Gastrocnemius medialis (tissue), 4 donors: ENCODE results near the gene OAT. TPM values are rescaled to one million over a fixed set of nuclear protein-coding genes. Genes with fewer than 3 reads are reported as not detected.

Experiments used
- ATAC-seq, 2 donors: fragments of 150-250 bp; one replicate each; pipeline ENCODE4 v1.9.1; 2016
- DNase-seq, 2 donors: peaks; one replicate each; pipeline ENCODE4 v3.0.0-alpha.2; 2019
- H3K27ac ChIP-seq, 4 donors: fragments of 200-600 bp; sonication (generic); 1 replicate in 1 of 4; 2 replicates in 3 of 4; pipeline ENCODE4 v1.5.1; 2016 to 2018; ENCODE audit warnings: mild to moderate bottlenecking in 2 of 4, moderate library complexity in 1 of 4
- H3K27me3 ChIP-seq, 3 donors: fragments of 200-600 bp; sonication (generic) in 2 of 3; 1 replicate in 1 of 3; 2 replicates in 2 of 3; pipeline versions ENCODE4 v1.5.1 to v1.6.0; 2016 to 2019; ENCODE audit warnings: mild to moderate bottlenecking in 1 of 3, moderate library complexity in 1 of 3
- H3K36me3 ChIP-seq, 2 donors: fragments of 200-600 bp; sonication (generic) in 1 of 2; one replicate each; pipeline ENCODE4 v1.5.1; 2017 to 2018
- H3K4me1 ChIP-seq, 2 donors: fragments of 200-600 bp; sonication (generic) in 1 of 2; one replicate each; pipeline ENCODE4 v1.5.1; 2016 to 2017; ENCODE audit warnings: mild to moderate bottlenecking in 2 of 2
- H3K4me3 ChIP-seq, 4 donors: fragments of 200-600 bp; sonication (generic) in 3 of 4; 1 replicate in 1 of 4; 2 replicates in 3 of 4; pipeline ENCODE4 v1.5.1; 2016 to 2019; ENCODE audit warnings: mild to moderate bottlenecking in 2 of 4
- H3K9me3 ChIP-seq, 3 donors: fragments of 200-600 bp; sonication (generic) in 2 of 3; 1 replicate in 1 of 3; 2 replicates in 2 of 3; pipeline ENCODE4 v1.5.1; 2016 to 2019
- CTCF ChIP-seq, 5 experiments: fragments of 450-650 bp in 3 of 5; fragments of 200-600 bp in 2 of 5; sonication (generic) in 2 of 5; IDR thresholded peaks in 4 of 5; conservative IDR thresholded peaks in 1 of 5; 1 replicate in 4 of 5; 2 replicates in 1 of 5; pipeline ENCODE4 v1.5.1; 2016 to 2019; ENCODE audit warnings: antibody characterized with exemption in 5 of 5, mild to moderate bottlenecking in 3 of 5, moderate library complexity in 3 of 5
- POLR2A ChIP-seq, 2 donors: fragments of 450-650 bp; IDR thresholded peaks; one replicate each; pipeline ENCODE4 v1.6.1; 2017; ENCODE audit warnings: antibody characterized with exemption in 2 of 2, mild to moderate bottlenecking in 2 of 2, moderate library complexity in 2 of 2
- in situ Hi-C, 4 donors: fragments of 200-750 bp; cut with MboI; loops; one replicate each; pipeline versions ENCODE4 v1.15.0 to v1.8.0; 2017; ENCODE audit warnings: low sequenced_read_pairs in 4 of 4
- intact Hi-C: fragments of 100-400 bp; cut with DNase I; formaldehyde crosslinking; loops from one replicate; pipeline ENCODE4 v1.15.1; 2023; ENCODE audit warnings: low total_unique reads
- total RNA-seq, 4 donors: library from RNA; depleted of rRNA; stranded (reverse); fragments of >200 nt; gene quantifications; one replicate each; pipeline versions ENCODE4 v1.1.0 to v1.2.3, GENCODE V29; 2016

The OAT gene
- total RNA-seq, 4 donors from 2014 or later, result 20.1 to 97.2 (median 42.6) TPM

GRCh38 chr10:124420254-124420653 is 1.5 kb upstream of the OAT start:
- ATAC-seq, result no peak
- Histone ChIP-seq H3K27me3 (no peaks in the 10 kb centered on the region), H3K27ac (no peak overlapping the region), H3K9me3 (no peaks in the 10 kb centered on the region), H3K36me3 (no peaks in the 10 kb centered on the region), H3K4me3 (no peak overlapping the region), H3K4me1 (peaks cover 21 to 30% of the 10 kb centered on the region in 2 donors)
- intact Hi-C loops (no loop called here), in situ Hi-C loops (no loop called here)
- no peak for DNase-seq
- no peak for TF ChIP-seq POLR2A (IDR thresholded peaks at IDR 0.05)
- TF ChIP-seq CTCF (IDR thresholded peaks at IDR 0.05 in 4 of 5, conservative IDR thresholded peaks at IDR 0.05 in 1 of 5), result no peak

GRCh38 chr10:124419635-124420034 is 912 bp upstream of the OAT start:
- TF ChIP-seq POLR2A (IDR thresholded peaks at IDR 0.05), result no peak
- no peak for TF ChIP-seq CTCF (IDR thresholded peaks at IDR 0.05 in 4 of 5, conservative IDR thresholded peaks at IDR 0.05 in 1 of 5)
- no peaks in the 10 kb centered on the region for H3K9me3 ChIP-seq
- no peaks in the 10 kb centered on the region for H3K27me3 ChIP-seq
- H3K36me3 ChIP-seq, result no peaks in the 10 kb centered on the region
- intact Hi-C loops, result loop anchor here (2.0 to 10.0 kb wide), 4 partner anchors 103 to 1415 kb away; partner anchors contain the start of genes ACADSB and IKZF5
- no peak for ATAC-seq
- peak overlapping the region in 1 of 4 donors; percentile 69 for H3K4me3 ChIP-seq
- in situ Hi-C loops, result no loop called here
- peaks cover 24 to 34% of the 10 kb centered on the region in 2 donors for H3K4me1 ChIP-seq
- H3K27ac ChIP-seq, result no peak overlapping the region
- no peak for DNase-seq

GRCh38 chr10:124417895-124418725 is 613 bp downstream of the OAT start:
- DNase-seq (peak; percentile 43 to 49), ATAC-seq (peak; percentile 64 to 70)
- Histone ChIP-seq H3K4me3 (peak overlapping the region; percentile 67 to 86 (median 76)), H3K4me1 (peaks cover 35 to 45% of the 10 kb centered on the region in 2 donors), H3K36me3 (no peaks in the 10 kb centered on the region), H3K27ac (peak overlapping the region; percentile 81 to 95 (median 94)), H3K27me3 (no peaks in the 10 kb centered on the region), H3K9me3 (no peaks in the 10 kb centered on the region)
- intact Hi-C loops (loop anchor here (2.0 to 10.0 kb wide), 4 partner anchors 104 to 1413 kb away; partner anchors contain the start of genes ACADSB and IKZF5), in situ Hi-C loops (no loop called here)
- no peak for TF ChIP-seq POLR2A (IDR thresholded peaks at IDR 0.05)
- TF ChIP-seq CTCF (IDR thresholded peaks at IDR 0.05 in 4 of 5, conservative IDR thresholded peaks at IDR 0.05 in 1 of 5), result no peak

GRCh38 chr10:124416733-124417132 is 2.0 kb downstream of the OAT start:
- in situ Hi-C loops, result no loop called here
- ATAC-seq (no peak), DNase-seq (no peak)
- Histone ChIP-seq H3K36me3 (no peaks in the 10 kb centered on the region), H3K4me3 (peak overlapping the region in 2 of 4 donors; percentile 21 to 69), H3K27ac (peak overlapping the region; percentile 81 to 95 (median 94)), H3K4me1 (peaks cover 35 to 45% of the 10 kb centered on the region in 2 donors), H3K9me3 (no peaks in the 10 kb centered on the region), H3K27me3 (no peaks in the 10 kb centered on the region)
- TF ChIP-seq CTCF (IDR thresholded peaks at IDR 0.05 in 4 of 5, conservative IDR thresholded peaks at IDR 0.05 in 1 of 5) (no peak), POLR2A (IDR thresholded peaks at IDR 0.05) (no peak)
- intact Hi-C loops, result loop anchor here (5.0 to 10.0 kb wide), 3 partner anchors 106 to 1412 kb away; partner anchors contain the start of genes ACADSB and IKZF5
